Neural cell (in vitro differentiated cells): ENCODE results near the gene SPON2. TPM values are rescaled to one million over a fixed set of nuclear protein-coding genes. Genes with fewer than 3 reads are reported as not detected.

Experiments used
- H2AFZ ChIP-seq: fragments of 200-600, 300-800 bp; sonication (generic), shearing (Covaris generic); 2 replicates; pipeline ENCODE4 v1.6.0; 2014; ENCODE audit warnings: low read depth, mild to moderate bottlenecking, antibody characterized with exemption, low read length, moderate library complexity
- H3F3A ChIP-seq: fragments of 200-600 bp; shearing (Covaris generic); 2 replicates; pipeline ENCODE4 v1.6.1; 2016; ENCODE audit warnings: mild to moderate bottlenecking, moderate library complexity, mixed read lengths, antibody characterized with exemption, low read length; ENCODE audit not compliant: insufficient read depth, poor library complexity, severe bottlenecking
- H3K27ac ChIP-seq: fragments of 200-600, 300-800 bp; sonication (generic), shearing (Covaris generic); 2 replicates; pipeline ENCODE4 v1.5.1; 2014; ENCODE audit warnings: mild to moderate bottlenecking, low read length, moderate library complexity
- H3K27me3 ChIP-seq: fragments of 300-800, 200-600 bp; sonication (generic), shearing (Covaris generic); 2 replicates; pipeline ENCODE4 v1.6.0; 2014; ENCODE audit warnings: mild to moderate bottlenecking, low read depth, low read length, moderate library complexity; ENCODE audit not compliant: insufficient read depth
- H3K36me3 ChIP-seq: fragments of 300-800, 200-600 bp; sonication (generic), shearing (Covaris generic); 2 replicates; pipeline ENCODE4 v1.5.1; 2014; ENCODE audit warnings: mild to moderate bottlenecking, antibody characterized with exemption, low read length, moderate library complexity; ENCODE audit not compliant: insufficient read depth
- H3K4me2 ChIP-seq: fragments of 300-800, 200-600 bp; sonication (generic), shearing (Covaris generic); 2 replicates; pipeline ENCODE4 v1.6.0; 2014; ENCODE audit warnings: mild to moderate bottlenecking, low read length
- H3K4me3 ChIP-seq: fragments of 300-800, 200-600 bp; sonication (generic), shearing (Covaris generic); 2 replicates; pipeline ENCODE4 v1.5.1; 2014; ENCODE audit warnings: mild to moderate bottlenecking, low read length, moderate library complexity
- H3K79me2 ChIP-seq: fragments of 200-600 bp; shearing (Covaris generic); replicated peaks from 2 replicates; pipeline ENCODE4 v1.6.0; 2014; ENCODE audit warnings: mild to moderate bottlenecking, low read length, moderate library complexity; ENCODE audit not compliant: insufficient read depth
- H3K9ac ChIP-seq: fragments of 300-800, 200-600 bp; sonication (generic), shearing (Covaris generic); 2 replicates; pipeline ENCODE4 v1.6.1; 2016; ENCODE audit warnings: mild to moderate bottlenecking, low read length, mixed read lengths
- H3K9me2 ChIP-seq: fragments of 200-600 bp; shearing (Covaris generic); 2 replicates; pipeline ENCODE4 v1.6.1; 2016; ENCODE audit warnings: mild to moderate bottlenecking, low read length, mixed read lengths; ENCODE audit not compliant: insufficient read depth
- H3K9me3 ChIP-seq: fragments of 200-600, 300-800 bp; sonication (generic), shearing (Covaris generic); 2 replicates; pipeline ENCODE4 v1.6.1; 2016; ENCODE audit warnings: mild to moderate bottlenecking, mixed run types, low read length, moderate library complexity, mixed read lengths
- H4K20me1 ChIP-seq: fragments of 200-600 bp; shearing (Covaris generic); 2 replicates; pipeline ENCODE4 v1.6.1; 2016; ENCODE audit warnings: mild to moderate bottlenecking, mixed run types; ENCODE audit not compliant: insufficient read depth
- CTCF ChIP-seq: fragments of 450-650 bp; IDR thresholded peaks from 2 replicates; pipeline ENCODE4 v1.5.1; 2014; ENCODE audit warnings: antibody characterized with exemption, mild to moderate bottlenecking, moderate library complexity; ENCODE audit not compliant: poor library complexity, severe bottlenecking
- EP300 ChIP-seq: fragments of 450-650 bp; conservative IDR thresholded peaks from 2 replicates; pipeline ENCODE4 v1.6.1; 2014; ENCODE audit warnings: antibody characterized with exemption, mild to moderate bottlenecking, moderate library complexity; ENCODE audit not compliant: poor library complexity, severe bottlenecking
- EZH2 ChIP-seq: fragments of 200-600, 300-800 bp; shearing (Covaris generic), sonication (generic); IDR thresholded peaks from 2 replicates; pipeline ENCODE4 v1.6.1; 2014; ENCODE audit warnings: antibody characterized with exemption, low read length, borderline replicate concordance, mild to moderate bottlenecking; ENCODE audit not compliant: insufficient read depth, poor library complexity, severe bottlenecking
- MXI1 ChIP-seq: fragments of 450-650 bp; conservative IDR thresholded peaks from 2 replicates; pipeline ENCODE4 v1.6.1; 2014; ENCODE audit warnings: antibody characterized with exemption, mild to moderate bottlenecking; ENCODE audit not compliant: poor library complexity, severe bottlenecking
- POLR2AphosphoS5 ChIP-seq: IDR thresholded peaks from 2 replicates; pipeline ENCODE4 v1.6.1; 2012
- RAD21 ChIP-seq: fragments of 450-650 bp; conservative IDR thresholded peaks from 2 replicates; pipeline ENCODE4 v1.6.1; 2014; ENCODE audit warnings: antibody characterized with exemption, mild to moderate bottlenecking, moderate library complexity
- REST ChIP-seq: IDR thresholded peaks from 2 replicates; pipeline ENCODE4 v1.6.1; 2012; ENCODE audit warnings: borderline replicate concordance
- SMC3 ChIP-seq: fragments of 450-650 bp; conservative IDR thresholded peaks from 2 replicates; pipeline ENCODE4 v1.6.1; 2014; ENCODE audit warnings: antibody characterized with exemption, mild to moderate bottlenecking, moderate library complexity; ENCODE audit not compliant: poor library complexity
- TAF1 ChIP-seq: IDR thresholded peaks from 2 replicates; pipeline ENCODE4 v1.6.1; 2012; ENCODE audit warnings: low read depth
- polyA plus RNA-seq: library from polyadenylated mRNA; depleted of rRNA; stranded (reverse); fragments of >200 nt; gene quantifications from 2 replicates; pipeline ENCODE4 v1.2.3, GENCODE V29; 2014

Gene SPON2
- polyA plus RNA-seq, 1 donor from 2014 or later, result 0.57 TPM

GRCh38 chr4:1152290-1152689, 20.1 kb downstream of the SPON2 start:
- H3K27ac ChIP-seq, result no peak overlapping the region
- H4K20me1 ChIP-seq, result no peaks in the 10 kb centered on the region
- no peak overlapping the region for H3K4me3 ChIP-seq
- H3K4me2 ChIP-seq, result no peak overlapping the region
- H3K36me3 ChIP-seq, result no peaks in the 10 kb centered on the region
- H3K9me3 ChIP-seq, result no peaks in the 10 kb centered on the region
- no peaks in the 10 kb centered on the region for H3K9me2 ChIP-seq
- H3K79me2 ChIP-seq, result no peaks in the 10 kb centered on the region
- no peaks in the 10 kb centered on the region for H3K27me3 ChIP-seq
- H3F3A ChIP-seq, result no peaks in the 10 kb centered on the region
- no peak overlapping the region for H2AFZ ChIP-seq
- no peak overlapping the region for H3K9ac ChIP-seq
- no peak for TF ChIP-seq TAF1
- TF ChIP-seq EZH2, result no peak
- no peak for TF ChIP-seq RAD21
- TF ChIP-seq EP300, result no peak
- TF ChIP-seq MXI1, result no peak

GRCh38 chr4:1151541-1151940, 20.8 kb downstream of the SPON2 start:
- Histone ChIP-seq H3K9ac (no peak overlapping the region), H3K4me2 (no peak overlapping the region), H3K9me2 (no peaks in the 10 kb centered on the region), H3K27ac (no peak overlapping the region), H3K27me3 (no peaks in the 10 kb centered on the region), H4K20me1 (no peaks in the 10 kb centered on the region), H3F3A (no peaks in the 10 kb centered on the region), H3K9me3 (no peaks in the 10 kb centered on the region), H3K4me3 (no peak overlapping the region), H3K79me2 (no peaks in the 10 kb centered on the region), H3K36me3 (no peaks in the 10 kb centered on the region), H2AFZ (no peak overlapping the region)
- TF ChIP-seq CTCF (no peak), RAD21 (no peak), SMC3 (no peak), POLR2AphosphoS5 (no peak), MXI1 (no peak), EZH2 (no peak), TAF1 (no peak), REST (no peak), EP300 (no peak)

GRCh38 chr4:1150875-1151274, 21.5 kb downstream of the SPON2 start:
- Histone ChIP-seq H3K36me3 (no peaks in the 10 kb centered on the region), H3K9ac (no peak overlapping the region), H3K27me3 (no peaks in the 10 kb centered on the region), H3K4me2 (no peak overlapping the region), H3K9me2 (no peaks in the 10 kb centered on the region), H3K9me3 (no peaks in the 10 kb centered on the region), H4K20me1 (no peaks in the 10 kb centered on the region), H2AFZ (no peak overlapping the region), H3K27ac (no peak overlapping the region), H3K4me3 (no peak overlapping the region), H3F3A (no peaks in the 10 kb centered on the region), H3K79me2 (no peaks in the 10 kb centered on the region)
- TF ChIP-seq EZH2, result no peak
- no peak for TF ChIP-seq EP300
- TF ChIP-seq CTCF, result no peak
- no peak for TF ChIP-seq POLR2AphosphoS5
- TF ChIP-seq MXI1, result no peak
- no peak for TF ChIP-seq SMC3
- TF ChIP-seq TAF1, result no peak
- no peak for TF ChIP-seq REST
- TF ChIP-seq RAD21, result no peak
